Endodermal cell (in vitro differentiated cells): ENCODE measurements around the gene GIT1. TPM values are rescaled to one million over a fixed set of nuclear protein-coding genes. Genes with fewer than 3 reads are reported as not detected.
"Not testable (repeated sequence)": the region's sequence is repeated elsewhere in the genome, so short reads cannot be mapped to it uniquely, and the experiment has no call there.

Experiments
- DNase-seq: peaks from one replicate; pipeline ENCODE4 v3.0.0-alpha.2; 2017
- H3K27ac ChIP-seq: 2 replicates; pipeline ENCODE4 v1.5.1; 2013; ENCODE audit warnings: mild to moderate bottlenecking, low read depth, low read length, moderate library complexity
- H3K27me3 ChIP-seq: 2 replicates; pipeline ENCODE4 v1.6.1; 2013; ENCODE audit warnings: mild to moderate bottlenecking, low read length, moderate library complexity; ENCODE audit not compliant: insufficient read depth, control insufficient read depth, poor library complexity, severe bottlenecking
- H3K36me3 ChIP-seq: 2 replicates; pipeline ENCODE4 v1.7.0; 2013; ENCODE audit warnings: mild to moderate bottlenecking, low read length, moderate library complexity; ENCODE audit not compliant: control insufficient read depth, insufficient read depth
- H3K4me1 ChIP-seq: one replicate; pipeline ENCODE4 v1.7.0; 2013; ENCODE audit warnings: low read length; ENCODE audit not compliant: control insufficient read depth, insufficient read depth
- H3K4me3 ChIP-seq: 2 replicates; pipeline ENCODE4 v1.5.1; 2013; ENCODE audit warnings: mild to moderate bottlenecking, low read length, moderate library complexity
- H3K9ac ChIP-seq: 2 replicates; pipeline ENCODE4 v1.6.1; 2013; ENCODE audit warnings: mild to moderate bottlenecking, low read length, moderate library complexity; ENCODE audit not compliant: poor library complexity, severe bottlenecking; ENCODE audit errors: extremely low read depth
- H3K9me3 ChIP-seq: 2 replicates; pipeline ENCODE4 v1.6.1; 2013; ENCODE audit warnings: mild to moderate bottlenecking, low read length, moderate library complexity; ENCODE audit not compliant: control insufficient read depth
- H3K27ac Mint-ChIP-seq: 2 replicates; pipeline ENCODE4 v1.8.0; 2020; ENCODE audit warnings: mixed read lengths
- H3K27me3 Mint-ChIP-seq: 2 replicates; pipeline ENCODE4 v1.8.0; 2021; ENCODE audit warnings: mild to moderate bottlenecking, mixed read lengths; ENCODE audit not compliant: insufficient read depth
- H3K36me3 Mint-ChIP-seq: 2 replicates; pipeline ENCODE4 v1.8.0; 2020; ENCODE audit warnings: low read depth, mixed read lengths
- H3K4me1 Mint-ChIP-seq: 2 replicates; pipeline ENCODE4 v1.8.0; 2020; ENCODE audit warnings: mixed read lengths
- H3K4me3 Mint-ChIP-seq: 2 replicates; pipeline ENCODE4 v1.8.0; 2020; ENCODE audit warnings: mild to moderate bottlenecking, moderate library complexity, mixed read lengths
- H3K9me3 Mint-ChIP-seq: 2 replicates; pipeline ENCODE4 v1.8.0; 2020; ENCODE audit warnings: mild to moderate bottlenecking, mixed read lengths
- WGBS, 2 experiments: methylation state at CpG; one replicate each; pipeline versions ENCODE4 v1.1.5 to v1.1.7; 2013; ENCODE audit warnings: missing lambda C conversion rate in 2 of 2, mixed read lengths in 1 of 2; ENCODE audit not compliant: insufficient coverage in 1 of 2, insufficient read length in 1 of 2; 5-methylcytosine and 5-hydroxymethylcytosine counted together
- total RNA-seq, 2 donors: library from RNA; stranded (reverse); fragmentation: NEBNext Ultra II Directional in 1 of 2; extraction: Animal tissue kit (Norgen Biotek cat#: 25700) in 1 of 2; gene quantifications; 2 replicates in 1 of 2; 3 replicates in 1 of 2; pipeline ENCODE4 v1.2.1, GENCODE V29; 2021
- TF ChIP-seq, protein P1 (sequence below): fragments of 200-600 bp; sonication (generic); conservative IDR thresholded peaks from 2 replicates; pipeline ENCODE4 v1.5.0; 2021; ENCODE audit warnings: antibody characterized with exemption, mild to moderate bottlenecking

GIT1 gene
- total RNA-seq, 2 donors from 2014 or later: 45.0 to 61.8 TPM

DNA sequence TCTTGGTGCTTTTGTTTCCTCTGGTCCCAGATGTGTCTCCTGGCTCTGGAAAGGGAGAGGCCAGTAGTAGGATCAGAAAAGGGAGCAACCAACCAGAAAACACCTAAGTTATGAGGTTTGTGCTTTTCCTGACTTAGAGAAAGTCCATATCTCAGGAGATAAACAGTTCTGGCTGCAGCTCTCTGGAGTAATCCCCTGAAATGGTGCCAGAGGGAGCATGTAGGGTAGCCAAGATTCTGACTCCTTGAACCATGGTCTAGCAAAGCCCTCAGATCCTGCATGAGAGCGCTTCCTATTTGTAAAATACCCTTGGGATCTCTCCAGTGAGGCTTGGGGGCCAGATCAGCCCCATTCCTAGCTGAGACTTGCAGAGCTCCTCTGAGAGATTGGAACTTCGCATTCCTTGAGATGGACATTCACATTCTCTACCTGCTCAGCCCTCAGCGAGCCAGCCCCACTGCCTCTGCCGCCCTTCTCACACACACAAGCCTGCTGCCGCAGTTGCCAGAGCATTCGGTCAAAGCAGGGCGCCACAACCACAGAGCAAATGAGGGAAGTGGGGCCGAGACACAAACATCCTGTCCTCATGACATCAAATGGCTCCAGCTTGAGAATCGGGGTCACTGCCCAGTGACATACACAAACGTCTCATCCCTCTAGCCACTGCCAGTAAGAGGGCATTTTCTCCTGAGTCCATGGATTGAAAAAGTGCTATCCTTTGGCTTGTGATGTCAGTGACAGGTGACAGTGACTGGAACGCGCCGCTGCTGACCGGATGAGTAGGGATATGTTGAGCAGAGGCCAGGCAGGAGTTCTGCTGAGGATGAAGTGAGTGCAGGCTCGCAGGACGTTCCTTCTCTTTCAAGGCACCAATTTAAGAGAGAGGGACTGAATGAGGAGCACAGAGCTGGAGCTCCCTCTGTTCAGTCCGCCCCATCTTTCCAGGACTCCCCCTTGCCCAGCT lies 27.6 kb downstream of the GIT1 start:
- DNase-seq: peak; percentile 46
- TF ChIP-seq, protein P1, sequence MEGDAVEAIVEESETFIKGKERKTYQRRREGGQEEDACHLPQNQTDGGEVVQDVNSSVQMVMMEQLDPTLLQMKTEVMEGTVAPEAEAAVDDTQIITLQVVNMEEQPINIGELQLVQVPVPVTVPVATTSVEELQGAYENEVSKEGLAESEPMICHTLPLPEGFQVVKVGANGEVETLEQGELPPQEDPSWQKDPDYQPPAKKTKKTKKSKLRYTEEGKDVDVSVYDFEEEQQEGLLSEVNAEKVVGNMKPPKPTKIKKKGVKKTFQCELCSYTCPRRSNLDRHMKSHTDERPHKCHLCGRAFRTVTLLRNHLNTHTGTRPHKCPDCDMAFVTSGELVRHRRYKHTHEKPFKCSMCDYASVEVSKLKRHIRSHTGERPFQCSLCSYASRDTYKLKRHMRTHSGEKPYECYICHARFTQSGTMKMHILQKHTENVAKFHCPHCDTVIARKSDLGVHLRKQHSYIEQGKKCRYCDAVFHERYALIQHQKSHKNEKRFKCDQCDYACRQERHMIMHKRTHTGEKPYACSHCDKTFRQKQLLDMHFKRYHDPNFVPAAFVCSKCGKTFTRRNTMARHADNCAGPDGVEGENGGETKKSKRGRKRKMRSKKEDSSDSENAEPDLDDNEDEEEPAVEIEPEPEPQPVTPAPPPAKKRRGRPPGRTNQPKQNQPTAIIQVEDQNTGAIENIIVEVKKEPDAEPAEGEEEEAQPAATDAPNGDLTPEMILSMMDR: no peak
- Histone ChIP-seq H3K9ac (no peak overlapping the region), H3K36me3 (no peaks in the 10 kb centered on the region), H3K4me3 (no peak overlapping the region), H3K27me3 (peaks cover 45% of the 10 kb centered on the region), H3K27ac (no peak overlapping the region), H3K9me3 (no peaks in the 10 kb centered on the region), H3K4me1 (no peaks in the 10 kb centered on the region)
- Mint-ChIP-seq H3K27me3 (peaks cover 50% of the 10 kb centered on the region), H3K27ac (no peak overlapping the region), H3K9me3 (no peaks in the 10 kb centered on the region), H3K4me3 (no peak overlapping the region), H3K4me1 (peaks cover 6% of the 10 kb centered on the region), H3K36me3 (no peaks in the 10 kb centered on the region)
- 90 to 94% methylated on average over 16 to 17 of the region's 17 CpGs for WGBS, 2 experiments

DNA sequence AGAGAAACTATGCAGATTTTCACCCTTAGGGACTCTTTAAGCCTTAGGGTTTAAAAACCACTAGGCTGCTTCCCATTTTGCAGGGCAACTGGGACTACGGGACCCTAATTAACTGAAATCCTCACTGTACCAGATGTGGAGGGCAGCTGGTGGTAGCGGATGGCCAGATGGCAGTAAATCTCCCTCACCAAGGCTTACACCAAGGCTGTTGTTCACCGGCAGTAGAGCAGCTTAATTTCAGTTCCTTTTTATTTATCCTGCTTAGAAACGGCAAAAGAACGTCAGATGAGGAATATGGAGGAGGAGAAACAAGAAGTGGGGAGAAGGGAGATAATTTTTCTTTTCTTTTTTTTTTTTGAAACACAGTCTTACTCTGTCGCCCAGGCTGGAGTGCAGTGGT lies 29.1 kb downstream of the GIT1 start:
- no peak overlapping the region for H3K4me3 Mint-ChIP-seq
- no peaks in the 10 kb centered on the region for H3K9me3 Mint-ChIP-seq
- H3K4me3 ChIP-seq: no peak overlapping the region
- H3K36me3 Mint-ChIP-seq: no peaks in the 10 kb centered on the region
- no peak overlapping the region for H3K27ac Mint-ChIP-seq
- H3K4me1 Mint-ChIP-seq: peaks cover 4% of the 10 kb centered on the region
- peaks cover 30% of the 10 kb centered on the region for H3K27me3 ChIP-seq
- no peak overlapping the region for H3K27ac ChIP-seq
- H3K36me3 ChIP-seq: no peaks in the 10 kb centered on the region
- no peaks in the 10 kb centered on the region for H3K9me3 ChIP-seq
- H3K9ac ChIP-seq: no peak overlapping the region
- H3K27me3 Mint-ChIP-seq: peaks cover 39% of the 10 kb centered on the region
- 84 to 96% methylated on average over 4 to 5 of the region's 6 CpGs for WGBS, 2 experiments
- no peaks in the 10 kb centered on the region for H3K4me1 ChIP-seq
- peak; percentile 20 for DNase-seq
- TF ChIP-seq, protein P1: no peak

DNA sequence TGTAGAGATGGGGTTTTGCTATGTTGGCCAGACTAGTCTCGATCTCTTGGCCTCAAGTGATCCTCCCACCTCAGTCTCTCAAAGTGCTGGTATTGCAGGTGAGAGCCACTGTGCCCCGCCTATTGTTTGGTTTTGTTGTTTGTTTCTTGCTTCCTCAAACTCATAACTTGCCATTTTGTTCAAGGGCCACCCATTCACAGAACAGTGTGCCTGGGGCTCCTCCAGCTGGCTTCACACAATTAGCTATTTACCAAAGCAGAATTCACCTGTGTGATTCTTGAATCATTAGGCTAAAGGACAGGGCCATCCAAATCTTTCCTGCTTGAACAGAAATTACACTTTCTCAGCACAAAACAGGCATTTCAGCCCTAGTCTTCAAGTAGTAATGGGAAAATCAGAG lies 29.8 kb downstream of the GIT1 start:
- H3K36me3 ChIP-seq: no peaks in the 10 kb centered on the region
- no peak overlapping the region for H3K9ac ChIP-seq
- H3K27me3 ChIP-seq: peaks cover 23% of the 10 kb centered on the region
- no peaks in the 10 kb centered on the region for H3K36me3 Mint-ChIP-seq
- no peak overlapping the region for H3K4me3 ChIP-seq
- H3K9me3 ChIP-seq: no peaks in the 10 kb centered on the region
- no peak overlapping the region for H3K27ac Mint-ChIP-seq
- peaks cover 4% of the 10 kb centered on the region for H3K4me1 Mint-ChIP-seq
- no peak overlapping the region for H3K4me3 Mint-ChIP-seq
- peaks cover 34% of the 10 kb centered on the region for H3K27me3 Mint-ChIP-seq
- 82% methylated on average over 2 of the region's 2 CpGs; no CpG with 5 or more reads in 1 of the 2 experiments for WGBS, 2 experiments
- peak; percentile 30 for DNase-seq
- H3K9me3 Mint-ChIP-seq: no peaks in the 10 kb centered on the region
- no peaks in the 10 kb centered on the region for H3K4me1 ChIP-seq
- TF ChIP-seq, protein P1: no peak
- H3K27ac ChIP-seq: no peak overlapping the region

- not testable (repeated sequence) for DNase-seq, H3K4me1 ChIP-seq, H3K9ac ChIP-seq, H3K4me1 Mint-ChIP-seq, H3K36me3 ChIP-seq, H3K4me3 ChIP-seq, H3K9me3 Mint-ChIP-seq, H3K36me3 Mint-ChIP-seq, H3K27ac ChIP-seq, H3K9me3 ChIP-seq, H3K27ac Mint-ChIP-seq, H3K4me3 Mint-ChIP-seq
- H3K27me3 ChIP-seq: peaks cover 14% of the 10 kb centered on the region
- 95 to 96% methylated on average over 5 of the region's 5 CpGs for WGBS, 2 experiments
- peaks cover 24% of the 10 kb centered on the region for H3K27me3 Mint-ChIP-seq
Measured at GRCh38 chr17:29558139-29558538, 31.3 kb downstream of the GIT1 start.
